ENCODE data around the gene ECT2L.

ECT2L gene, protein sequence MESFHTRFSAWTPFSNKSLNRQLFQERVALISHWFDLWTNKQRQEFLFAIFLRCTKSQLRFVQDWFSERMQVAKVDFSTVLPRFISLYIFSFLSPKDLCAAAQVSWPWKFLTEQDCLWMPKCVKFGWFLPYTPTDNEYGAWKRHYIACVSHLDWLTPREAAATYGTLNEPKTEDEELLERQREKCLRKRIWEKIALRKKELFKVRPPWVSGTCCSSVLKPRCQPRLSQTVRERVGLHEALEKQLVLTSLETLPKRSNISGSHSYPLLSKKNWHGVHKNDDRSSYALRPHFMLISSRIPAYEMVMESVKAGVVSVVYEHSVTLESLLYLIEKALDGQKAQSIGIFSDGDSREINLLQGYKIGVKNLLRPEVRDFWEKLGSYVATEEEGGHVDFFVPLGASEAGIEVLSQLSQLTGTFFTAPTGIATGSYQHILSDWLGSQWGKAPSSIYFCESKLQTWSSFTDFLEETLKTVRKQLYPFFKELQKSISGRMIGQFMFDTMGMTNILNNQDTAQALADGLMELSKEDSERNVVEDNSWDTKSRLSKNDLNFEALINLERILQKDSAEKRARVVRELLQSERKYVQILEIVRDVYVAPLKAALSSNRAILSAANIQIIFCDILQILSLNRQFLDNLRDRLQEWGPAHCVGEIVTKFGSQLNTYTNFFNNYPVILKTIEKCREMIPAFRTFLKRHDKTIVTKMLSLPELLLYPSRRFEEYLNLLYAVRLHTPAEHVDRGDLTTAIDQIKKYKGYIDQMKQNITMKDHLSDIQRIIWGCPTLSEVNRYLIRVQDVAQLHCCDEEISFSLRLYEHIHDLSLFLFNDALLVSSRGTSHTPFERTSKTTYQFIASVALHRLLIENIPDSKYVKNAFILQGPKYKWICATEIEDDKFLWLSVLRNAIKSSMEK

DNA sequence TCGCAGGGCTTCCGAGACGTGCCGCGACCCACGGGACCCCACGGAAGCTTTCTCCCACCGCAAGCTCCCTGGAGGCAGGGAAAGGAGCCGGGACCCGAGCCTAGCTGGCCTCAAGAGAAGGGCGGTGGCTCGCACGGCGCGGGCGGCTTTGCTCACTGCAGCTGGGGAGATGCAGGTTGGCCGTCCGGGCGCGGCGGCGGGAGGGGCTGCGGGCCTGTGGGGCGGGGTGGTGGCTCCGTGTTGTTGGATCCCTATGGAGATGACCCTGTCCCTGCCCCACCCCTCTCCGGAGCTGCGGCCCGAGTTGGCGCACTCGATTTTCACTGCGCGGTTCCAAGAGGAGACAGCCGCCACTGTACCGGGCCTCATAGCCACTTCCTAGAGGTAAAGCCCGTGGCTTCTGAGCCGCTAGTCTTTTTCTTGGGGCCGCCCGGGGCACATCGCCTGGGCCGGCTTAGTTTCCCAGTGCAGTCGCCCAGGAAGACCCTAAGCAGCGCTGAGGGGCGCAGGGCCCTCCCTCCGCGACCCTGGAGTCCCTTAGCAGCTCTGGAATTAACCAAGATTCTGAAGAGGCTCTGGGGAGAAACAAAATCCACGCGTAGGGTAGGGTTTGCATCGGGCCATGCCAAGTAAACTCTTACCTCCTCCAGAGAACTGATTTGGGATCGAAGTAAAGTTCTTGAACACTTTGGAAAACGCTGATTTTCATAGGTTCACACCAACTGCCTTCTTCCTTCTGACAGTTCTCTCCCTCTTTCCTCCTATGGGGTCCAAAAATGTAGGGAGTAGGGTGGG lies at the start of gene ECT2L:
Gene ECT2L, plus strand, starts transcription at position 279 of the 795 bp plus-strand sequence. CDS start 17,188 bp downstream, outside the sequence.
- DNase-seq (ENCODE audit: low read depth): no peak

DNA sequence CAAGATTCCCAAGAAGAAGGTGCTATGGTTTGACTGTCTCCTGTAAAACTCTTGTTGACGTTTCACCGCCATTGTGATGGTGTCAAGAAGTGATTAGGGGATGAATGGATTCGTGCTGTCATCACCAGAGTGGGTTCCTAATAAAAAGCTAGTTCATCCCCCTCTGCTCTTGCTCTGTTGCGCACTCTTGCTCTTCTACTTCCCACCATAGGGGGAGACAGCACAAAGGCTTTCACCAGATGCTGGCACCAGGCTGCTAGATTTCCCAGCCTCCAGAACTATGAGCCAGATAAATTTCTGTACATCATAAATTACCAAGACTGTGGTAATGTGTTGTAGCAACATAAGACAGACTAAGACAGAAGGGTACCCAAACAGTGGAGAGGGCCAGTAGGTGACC lies 43.9 kb upstream of the ECT2L start:
- no peak for DNase-seq (ENCODE audit: low read depth)

DNA sequence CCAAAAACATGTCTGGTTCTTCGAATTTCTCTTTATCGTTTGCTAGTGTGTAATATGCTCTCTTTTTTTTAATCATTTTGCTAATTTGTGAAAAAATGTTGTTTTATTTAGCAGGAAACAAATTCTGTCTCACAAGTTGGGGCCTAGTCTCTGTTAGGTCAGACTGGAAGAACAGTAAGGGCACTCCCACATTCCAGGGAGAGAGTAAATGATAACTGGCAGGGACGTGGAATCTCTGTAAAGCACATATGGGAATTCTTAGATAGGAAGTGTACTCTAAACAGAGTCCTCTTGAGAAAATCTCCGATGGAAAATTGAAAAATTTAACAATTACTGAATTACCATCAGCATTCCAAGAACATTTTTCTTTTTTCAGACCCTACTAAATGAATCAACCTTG lies 38.8 kb upstream of the ECT2L start:
- no peak for DNase-seq (ENCODE audit: low read depth)

DNA sequence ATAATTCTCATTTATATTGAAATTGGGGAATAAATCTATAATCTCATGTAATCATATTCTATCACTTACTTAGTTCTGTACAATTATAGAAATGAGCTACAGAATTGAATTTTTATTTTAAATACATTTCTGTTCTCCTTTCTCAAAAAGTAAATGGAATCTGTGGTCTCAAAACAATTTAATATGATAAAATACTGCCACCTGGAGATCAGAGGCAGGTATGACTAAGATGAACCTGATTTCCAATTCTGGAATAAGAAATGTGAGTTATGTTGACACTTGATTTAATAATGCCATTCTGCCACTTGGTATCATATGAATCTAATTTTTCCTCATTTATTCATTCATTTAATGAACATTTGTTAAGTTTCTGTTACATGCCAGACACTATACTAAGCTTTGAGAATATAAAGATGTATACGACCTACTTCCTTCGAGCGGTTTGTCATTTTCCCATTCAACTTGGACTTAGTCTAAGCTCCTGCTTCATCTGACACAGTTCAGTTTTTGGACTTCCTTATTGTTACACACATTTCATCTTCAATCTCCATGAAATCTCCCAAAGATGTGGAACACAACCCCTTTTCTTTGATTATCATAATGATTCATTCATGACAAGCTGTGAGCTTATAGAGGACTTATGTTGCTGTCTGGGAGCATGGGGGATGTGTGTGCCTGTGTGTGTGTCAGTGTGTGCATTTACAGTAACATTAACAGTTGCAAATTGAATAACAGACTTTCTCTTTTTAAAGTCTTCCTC lies 29.8 kb upstream of the ECT2L start:
- DNase-seq (ENCODE audit: low read depth): no peak

DNA sequence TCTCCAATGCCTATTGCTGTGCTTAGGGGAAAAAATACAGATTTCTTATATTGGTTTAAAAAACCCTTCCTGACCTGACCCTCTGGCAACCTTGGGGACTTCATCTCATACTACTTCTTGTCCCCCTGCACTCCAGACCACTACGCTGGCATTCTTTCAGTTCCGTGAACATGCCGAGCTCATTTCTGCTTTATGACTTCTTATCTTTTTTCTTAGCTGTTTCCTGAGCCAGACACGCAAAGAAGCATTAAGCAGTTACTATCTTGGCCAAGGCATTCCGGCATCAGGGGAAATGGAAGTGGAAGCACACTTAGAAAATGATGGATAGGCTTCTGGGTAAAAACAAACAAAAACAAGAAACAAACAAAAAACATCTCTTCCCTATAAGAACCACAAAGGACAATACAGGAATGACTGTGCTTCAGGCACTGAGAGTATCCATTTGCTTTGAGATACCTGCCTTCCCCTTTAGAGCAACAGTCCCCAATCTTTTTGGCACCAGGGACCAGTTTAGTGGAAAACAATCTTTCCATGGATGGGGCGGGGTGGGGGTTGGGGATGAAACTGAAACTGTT lies 26.7 kb upstream of the ECT2L start:
- DNase-seq (ENCODE audit: low read depth): no peak

DNA sequence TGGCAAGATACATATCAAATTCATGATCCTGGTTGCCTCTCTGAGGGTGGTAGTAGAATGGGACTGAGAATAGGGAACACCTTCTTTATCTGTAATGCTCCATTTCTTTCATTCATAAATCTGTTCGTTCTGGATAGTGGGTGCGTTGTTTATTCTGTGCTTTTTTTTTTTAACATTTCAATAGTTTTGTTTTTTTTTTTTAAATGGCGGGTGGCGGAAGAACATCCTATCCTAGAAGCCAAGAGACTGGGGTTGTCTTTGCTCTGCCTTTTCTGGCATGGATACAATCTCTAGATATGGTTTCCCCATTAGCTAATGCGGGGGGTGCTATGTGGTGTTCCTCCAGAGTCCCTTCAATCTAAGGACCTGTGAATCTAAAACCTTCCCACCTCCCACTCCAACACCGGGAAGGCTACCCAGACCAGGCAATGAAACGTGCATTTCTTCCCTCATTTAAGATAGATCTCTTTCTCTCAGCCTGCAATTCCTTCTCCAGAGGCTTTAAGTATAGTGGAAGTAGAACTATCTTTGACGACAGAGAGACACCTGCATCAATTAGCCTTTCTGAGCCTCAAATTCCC lies 23.2 kb upstream of the ECT2L start:
- no peak for DNase-seq (ENCODE audit: low read depth)

DNA sequence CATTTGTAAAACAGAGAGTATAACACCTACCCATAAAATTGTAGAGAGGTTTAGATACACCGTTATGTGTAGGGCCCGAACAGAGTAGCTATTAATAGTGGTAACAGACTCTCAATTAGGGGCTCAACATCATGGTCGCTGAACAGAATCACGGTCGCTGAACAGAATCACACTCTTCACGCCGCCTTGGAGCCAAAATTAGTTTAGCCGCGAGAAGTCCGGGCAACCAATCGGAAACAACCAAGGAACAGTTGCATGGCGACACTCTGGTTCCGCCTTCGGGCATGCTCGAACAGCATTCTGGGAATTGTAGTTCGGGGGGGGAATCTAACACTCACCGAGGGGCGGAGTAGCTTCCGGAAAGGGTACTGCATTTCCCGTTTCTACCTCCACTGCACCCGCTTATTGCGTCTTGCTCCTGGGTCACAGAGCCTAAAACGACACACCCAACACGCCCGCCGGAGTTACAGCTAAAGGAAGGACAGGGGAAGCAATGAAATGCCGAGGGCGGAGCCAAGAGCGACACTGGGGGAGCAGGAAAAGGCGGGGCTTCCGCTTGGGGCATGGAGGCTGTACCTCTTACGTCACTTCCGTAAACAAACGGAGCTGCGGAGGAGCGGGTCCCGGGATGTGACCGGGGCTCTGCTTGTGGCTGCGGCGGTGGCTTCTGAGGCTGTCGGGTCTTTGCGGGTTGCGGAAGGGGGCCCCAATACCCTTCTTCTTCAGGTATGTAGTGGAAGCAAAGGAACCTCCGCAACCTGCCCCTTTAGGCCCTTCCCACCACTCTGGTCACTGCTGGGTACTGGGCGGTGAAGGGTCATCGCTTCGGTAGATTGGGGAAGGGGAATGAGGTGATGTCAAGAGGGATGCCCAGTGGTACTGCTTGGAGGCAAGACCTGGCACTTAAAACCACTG lies 22.5 kb upstream of the ECT2L start, which contains the start of gene CCDC28A:
Gene CCDC28A, plus strand, starts transcription at position 593 of the 915 bp plus-strand sequence. CDS start 2,352 bp downstream, outside the sequence.
- peak; percentile 77 for DNase-seq (ENCODE audit: low read depth)

DNA sequence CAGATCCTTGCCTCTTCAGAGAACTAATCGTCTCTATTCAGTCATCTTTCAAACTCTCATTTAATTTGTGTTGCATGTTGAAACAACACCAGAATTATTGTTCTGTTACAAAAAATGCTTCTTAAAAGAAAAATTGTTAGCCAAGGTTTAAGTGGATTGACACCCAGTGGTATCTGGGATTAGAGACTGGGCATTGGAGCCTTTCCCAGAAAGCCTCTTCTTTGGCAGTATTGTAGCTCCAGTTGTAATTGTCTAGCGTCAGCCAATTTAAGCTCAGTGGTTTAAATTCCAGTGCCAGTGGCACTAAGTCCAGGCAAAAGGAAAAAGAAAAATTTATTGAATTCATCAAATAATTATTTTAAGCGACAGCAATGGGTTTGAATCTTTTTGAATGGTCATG lies 21.5 kb upstream of the ECT2L start:
- DNase-seq (ENCODE audit: low read depth): no peak

DNA sequence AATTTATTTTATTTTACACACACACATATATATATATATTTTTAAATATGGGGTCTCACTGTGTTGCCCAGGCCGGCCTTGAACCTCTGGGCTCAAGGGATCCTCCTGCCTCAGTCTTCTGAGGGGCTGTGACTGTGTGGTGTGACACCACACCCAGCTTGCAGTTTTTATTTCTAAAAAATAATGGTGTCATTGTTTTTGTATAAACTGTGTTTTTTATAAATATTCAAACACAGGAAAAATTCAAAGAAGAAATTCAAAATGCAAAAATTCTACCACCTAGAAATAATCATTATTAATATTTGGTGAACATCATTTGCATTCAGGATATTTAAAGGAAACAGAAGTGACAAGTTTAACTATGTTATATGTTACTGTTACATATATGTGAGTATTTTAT lies 19.2 kb upstream of the ECT2L start:
- DNase-seq (ENCODE audit: low read depth): no peak

DNA sequence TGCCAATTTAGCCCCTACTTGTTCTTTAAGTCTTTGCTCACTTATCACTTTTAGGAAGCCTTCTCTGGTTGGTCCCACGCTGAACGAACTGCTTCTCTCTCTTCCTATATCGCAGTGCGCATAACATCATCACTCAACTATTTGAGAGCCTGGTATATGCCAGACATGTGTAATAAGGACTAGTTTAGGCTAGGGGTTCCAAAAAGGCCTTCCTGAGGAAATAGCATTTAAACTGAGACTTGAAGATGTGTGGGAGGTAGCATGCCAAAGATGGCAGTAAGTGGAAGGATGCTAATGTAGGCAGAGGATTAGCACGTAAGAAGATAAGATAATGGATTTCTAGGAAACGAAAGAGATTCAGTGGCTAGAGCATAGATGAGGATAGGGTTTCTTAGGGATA lies 17.6 kb upstream of the ECT2L start:
- no peak for DNase-seq (ENCODE audit: low read depth)

DNA sequence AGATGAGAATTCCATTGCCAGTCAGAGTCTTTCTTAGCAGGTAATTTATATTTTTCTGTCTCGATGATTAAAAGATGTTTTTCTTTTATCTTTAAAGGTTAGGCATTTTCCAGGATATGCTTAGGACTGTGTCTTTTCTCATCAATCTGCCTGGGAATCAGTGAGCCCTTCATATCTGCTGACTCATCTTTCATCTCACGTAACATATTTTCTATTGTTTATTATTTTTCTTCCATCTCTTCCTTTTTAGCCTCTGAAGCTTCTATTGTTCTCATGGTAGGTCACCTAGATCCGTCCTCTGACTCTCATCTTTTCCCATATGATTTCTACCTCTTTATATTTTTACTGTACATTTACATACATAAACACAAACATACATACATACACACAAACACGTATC lies 13.6 kb upstream of the ECT2L start:
- no peak for DNase-seq (ENCODE audit: low read depth)

DNA sequence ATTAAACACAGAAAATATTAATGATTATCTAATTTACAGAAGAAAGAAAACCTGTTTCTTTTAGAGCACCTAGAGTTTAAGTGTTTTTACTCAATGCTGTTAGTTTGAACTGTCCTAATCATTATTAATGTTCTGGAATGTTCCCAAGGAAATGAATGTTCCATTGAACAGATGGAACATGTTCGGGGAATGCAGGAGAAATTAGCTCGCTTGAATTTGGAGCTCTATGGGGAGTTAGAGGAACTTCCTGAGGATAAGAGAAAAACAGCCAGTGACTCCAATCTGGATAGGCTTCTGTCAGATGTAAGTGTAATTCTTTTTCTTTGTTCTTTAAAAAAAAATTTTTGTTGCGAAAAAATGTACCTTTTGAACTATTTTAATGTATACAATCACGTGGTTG lies 10.8 kb upstream of the ECT2L start:
- no peak for DNase-seq (ENCODE audit: low read depth)

DNA sequence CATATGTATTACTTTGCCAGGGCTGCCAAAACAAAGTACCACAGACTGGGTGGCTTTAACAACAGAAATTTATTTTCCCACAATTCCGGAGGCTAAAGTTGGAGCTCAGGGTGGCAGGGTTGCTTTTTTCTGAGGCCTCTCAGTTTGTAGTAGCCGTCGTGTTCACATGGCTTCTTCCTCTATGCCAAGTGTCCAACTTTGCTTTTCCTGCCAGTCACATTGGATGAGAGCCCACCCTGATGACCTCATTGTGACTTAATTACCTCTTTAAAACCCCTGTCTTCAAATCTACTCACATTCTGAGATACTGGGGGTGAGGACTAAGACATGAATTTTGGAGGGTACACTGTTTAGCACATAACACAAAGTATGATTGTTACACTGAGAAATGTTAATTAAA lies 9.9 kb upstream of the ECT2L start:
- no peak for DNase-seq (ENCODE audit: low read depth)

DNA sequence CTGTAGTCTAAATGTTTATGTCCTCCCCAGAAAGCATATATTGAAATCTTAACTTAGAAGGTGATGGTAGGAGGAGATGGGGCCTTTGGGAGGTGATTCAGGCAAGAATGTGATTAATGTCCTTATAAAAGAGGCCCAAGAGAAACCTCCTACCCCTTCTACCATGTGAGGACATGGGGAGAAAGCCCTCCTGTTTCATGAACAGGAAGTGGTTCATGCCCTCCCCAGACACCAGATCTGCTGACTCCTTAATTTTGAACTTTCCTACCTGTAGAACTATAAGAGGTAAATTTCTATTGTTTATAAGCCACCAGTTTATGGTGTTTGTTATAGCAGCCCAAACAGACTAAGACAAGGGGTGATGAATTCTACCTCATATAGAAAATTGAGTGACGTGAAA lies 8.7 kb upstream of the ECT2L start:
- no peak for DNase-seq (ENCODE audit: low read depth)

DNA sequence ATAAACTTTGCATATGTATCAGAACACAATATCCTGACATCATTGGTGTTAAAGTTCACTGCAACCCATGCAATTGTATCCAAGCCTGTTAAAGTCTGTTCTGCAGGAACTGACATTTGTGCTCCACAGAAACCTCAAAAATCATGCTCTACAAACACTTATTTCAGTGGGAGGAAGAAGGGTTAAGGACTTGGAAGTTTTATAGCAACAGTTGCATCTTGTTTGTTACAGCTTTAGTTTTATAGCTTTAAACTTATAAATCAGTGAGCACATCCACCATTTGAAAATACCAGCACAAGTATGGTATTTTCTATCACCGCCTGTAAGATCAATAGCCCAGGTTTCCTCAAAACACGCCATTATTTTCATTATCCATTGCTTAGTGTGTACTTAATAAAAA lies 884 bp downstream of the ECT2L start:
- DNase-seq (ENCODE audit: low read depth): no peak

DNA sequence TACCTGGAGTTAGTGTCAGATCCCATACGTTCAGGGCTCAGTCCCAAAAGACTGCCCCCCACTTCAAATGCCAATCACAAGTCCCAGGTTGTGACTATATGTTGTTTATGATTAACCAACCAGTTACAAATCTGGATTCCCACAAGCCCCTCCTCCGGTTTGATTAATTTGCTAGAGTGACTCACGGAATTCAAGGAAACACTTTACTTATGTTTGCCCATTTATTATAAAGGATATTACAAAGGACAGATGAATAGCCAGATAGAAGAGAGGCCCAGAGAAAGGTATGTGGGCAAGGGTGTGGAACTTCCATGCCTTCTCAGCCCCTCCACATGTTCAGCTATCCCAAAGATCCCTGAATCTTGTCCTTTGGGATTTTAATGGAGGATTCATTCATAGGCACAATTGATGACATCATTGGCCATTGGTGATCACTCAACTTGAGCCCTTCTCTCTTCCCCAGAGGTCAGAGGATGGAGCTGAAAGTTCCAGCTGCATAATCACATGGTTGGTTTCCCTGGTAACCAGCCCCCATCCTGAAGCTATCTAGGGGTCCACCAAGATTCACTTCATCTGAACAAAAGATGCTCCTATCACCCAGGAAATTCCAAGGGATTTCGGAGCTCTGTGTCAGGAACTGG lies 2.0 kb downstream of the ECT2L start:
- no peak for DNase-seq (ENCODE audit: low read depth)

DNA sequence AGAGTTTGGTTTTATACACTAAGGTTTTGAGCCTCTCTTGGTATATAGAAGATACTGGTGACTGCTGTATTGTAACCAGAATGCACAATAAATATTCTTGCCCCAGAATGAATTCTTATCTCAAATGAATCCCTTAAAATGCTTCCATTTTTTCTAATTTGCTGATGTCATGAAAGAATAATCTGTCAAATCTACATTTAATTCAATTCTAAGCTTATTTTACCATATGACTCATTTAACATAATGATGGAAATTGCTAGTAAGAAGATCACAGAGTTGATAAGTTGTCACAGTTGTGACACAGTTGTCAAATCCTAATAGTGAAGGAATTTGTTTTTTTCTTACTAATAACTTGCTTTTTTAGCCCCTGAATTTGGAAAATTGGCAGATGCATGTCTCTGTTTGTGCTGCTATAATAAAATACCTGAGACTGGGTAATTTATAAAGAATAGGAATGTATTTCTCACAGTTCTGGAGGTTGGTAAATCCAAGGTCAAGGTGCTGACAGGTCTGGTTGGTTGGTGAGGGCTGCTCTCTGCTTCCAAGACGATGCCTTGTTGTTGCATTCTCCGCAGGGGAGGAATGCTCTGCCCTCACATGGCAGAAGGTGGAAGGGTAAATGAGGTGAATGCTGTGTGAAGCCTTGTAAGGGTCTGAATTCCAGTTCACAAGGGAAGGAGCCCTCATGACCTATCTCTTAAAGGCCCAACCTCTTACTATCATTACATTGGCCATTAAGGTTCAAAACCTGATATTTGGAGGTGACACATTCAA lies 4.7 kb downstream of the ECT2L start:
- no peak for DNase-seq (ENCODE audit: low read depth)

DNA sequence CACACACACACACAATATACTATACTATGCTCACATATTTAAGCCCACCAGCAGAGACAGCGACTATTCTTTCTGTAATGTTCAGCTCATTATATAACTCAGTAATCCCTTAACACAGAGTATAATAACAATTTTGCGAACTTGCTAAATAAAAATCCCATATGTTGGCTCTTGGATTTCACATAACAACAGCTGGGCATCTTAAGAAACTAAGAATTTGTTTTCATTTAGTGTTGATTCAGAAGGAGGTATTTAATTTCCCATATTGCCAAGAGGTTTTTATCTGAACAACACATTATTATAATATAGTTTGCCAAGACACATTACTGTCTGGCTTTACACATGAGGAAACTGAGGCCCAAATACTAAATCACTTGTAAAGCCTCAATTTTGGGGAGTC lies 7.4 kb downstream of the ECT2L start:
- DNase-seq (ENCODE audit: low read depth): no peak
